GM10266 (cell line): ENCODE data around the gene CCDC90B.

Source experiments
- DNase-seq: peaks from one replicate; pipeline ENCODE4 v3.0.0; 2012; ENCODE audit errors: extremely low spot score
- TF ChIP-seq, protein P1 (sequence below): IDR thresholded peaks from 2 replicates; pipeline ENCODE4 v1.5.1; 2012; ENCODE audit warnings: mild to moderate bottlenecking, low read depth; ENCODE audit not compliant: control insufficient read depth, insufficient read depth; ENCODE audit errors: missing control alignments

CCDC90B gene

DNA sequence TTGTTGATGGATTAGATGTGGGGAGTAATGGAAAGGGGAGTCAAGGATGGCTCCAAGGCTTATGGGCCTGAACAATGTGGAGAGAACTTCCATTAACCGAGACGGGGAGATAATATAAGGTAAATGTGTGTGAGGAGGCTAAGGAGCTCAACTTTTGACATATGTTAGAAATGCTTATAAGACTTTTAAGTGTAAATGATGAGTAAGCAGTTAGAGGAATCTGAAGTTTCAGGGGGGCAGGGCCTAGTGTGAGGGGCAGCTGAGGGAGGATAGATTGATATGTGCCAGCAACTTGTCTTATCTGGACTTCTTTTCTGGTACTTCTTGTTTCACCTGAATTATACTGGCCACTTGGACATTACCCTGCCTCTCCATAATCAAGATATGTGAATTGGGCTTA, 62.7 kb downstream of the CCDC90B start:
- TF ChIP-seq, protein P1, sequence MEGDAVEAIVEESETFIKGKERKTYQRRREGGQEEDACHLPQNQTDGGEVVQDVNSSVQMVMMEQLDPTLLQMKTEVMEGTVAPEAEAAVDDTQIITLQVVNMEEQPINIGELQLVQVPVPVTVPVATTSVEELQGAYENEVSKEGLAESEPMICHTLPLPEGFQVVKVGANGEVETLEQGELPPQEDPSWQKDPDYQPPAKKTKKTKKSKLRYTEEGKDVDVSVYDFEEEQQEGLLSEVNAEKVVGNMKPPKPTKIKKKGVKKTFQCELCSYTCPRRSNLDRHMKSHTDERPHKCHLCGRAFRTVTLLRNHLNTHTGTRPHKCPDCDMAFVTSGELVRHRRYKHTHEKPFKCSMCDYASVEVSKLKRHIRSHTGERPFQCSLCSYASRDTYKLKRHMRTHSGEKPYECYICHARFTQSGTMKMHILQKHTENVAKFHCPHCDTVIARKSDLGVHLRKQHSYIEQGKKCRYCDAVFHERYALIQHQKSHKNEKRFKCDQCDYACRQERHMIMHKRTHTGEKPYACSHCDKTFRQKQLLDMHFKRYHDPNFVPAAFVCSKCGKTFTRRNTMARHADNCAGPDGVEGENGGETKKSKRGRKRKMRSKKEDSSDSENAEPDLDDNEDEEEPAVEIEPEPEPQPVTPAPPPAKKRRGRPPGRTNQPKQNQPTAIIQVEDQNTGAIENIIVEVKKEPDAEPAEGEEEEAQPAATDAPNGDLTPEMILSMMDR, result no peak
- no peak for DNase-seq

DNA sequence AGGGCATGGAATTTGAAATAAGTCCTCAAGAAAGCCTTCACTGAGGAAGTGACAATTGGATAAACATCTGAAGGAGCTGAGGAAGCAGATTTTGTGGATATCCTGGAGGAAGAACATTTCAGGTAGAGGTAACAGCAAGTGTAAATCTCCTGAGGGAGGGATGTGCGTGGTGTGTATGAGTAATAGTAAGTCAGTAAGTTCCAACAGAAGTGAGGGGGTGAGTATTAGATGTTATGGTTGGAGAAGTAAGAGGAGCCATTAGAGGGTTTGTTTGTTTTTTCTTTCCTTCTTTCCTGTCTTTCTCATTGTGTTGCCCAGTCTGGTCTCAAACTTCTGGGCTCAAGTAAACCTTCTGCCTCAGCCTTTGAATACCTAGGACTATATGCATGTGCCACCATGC, 63.7 kb downstream of the CCDC90B start:
- TF ChIP-seq, protein P1, result no peak
- DNase-seq, result no peak

DNA sequence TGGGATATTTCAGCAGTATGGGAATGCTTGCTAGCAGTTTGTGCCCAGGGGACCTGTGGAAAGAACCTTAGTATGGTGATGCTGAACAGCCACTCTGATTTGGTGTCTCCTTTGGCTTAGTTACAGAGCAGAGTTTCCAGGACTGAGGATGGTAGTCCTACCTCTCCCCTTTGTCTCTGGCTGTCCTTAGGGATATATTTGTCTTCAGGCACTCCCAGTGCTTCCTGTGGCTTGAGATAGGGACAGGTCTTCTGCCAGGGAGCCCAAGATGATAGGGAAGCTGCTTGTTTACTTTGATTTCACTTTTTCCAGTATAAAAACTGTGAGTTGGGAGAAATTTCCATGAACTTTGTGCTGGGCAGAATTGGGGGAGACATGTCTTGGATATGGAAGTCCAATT, 64.5 kb downstream of the CCDC90B start:
- DNase-seq, result no peak
- TF ChIP-seq, protein P1, result no peak

DNA sequence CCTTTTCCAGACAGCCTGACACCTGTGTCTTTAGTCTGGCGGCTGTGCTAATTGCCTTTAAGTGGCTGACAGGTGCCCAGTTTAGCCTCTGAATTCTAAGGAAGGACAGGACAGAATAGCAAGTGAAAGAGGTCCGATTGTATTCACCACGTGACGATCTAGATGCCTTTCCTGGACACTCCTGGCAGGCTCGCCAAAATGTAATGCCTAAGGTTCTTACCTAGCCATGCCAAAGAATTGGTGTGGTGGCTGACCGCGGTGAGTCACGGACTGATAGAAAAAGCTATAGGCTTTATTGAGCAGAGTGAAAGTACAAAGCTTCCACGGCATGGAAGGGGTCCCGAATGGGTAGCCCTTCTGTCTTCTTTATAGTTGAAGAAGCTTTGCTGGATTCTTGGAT, 65.9 kb downstream of the CCDC90B start:
- DNase-seq, result no peak
- TF ChIP-seq, protein P1, result no peak

DNA sequence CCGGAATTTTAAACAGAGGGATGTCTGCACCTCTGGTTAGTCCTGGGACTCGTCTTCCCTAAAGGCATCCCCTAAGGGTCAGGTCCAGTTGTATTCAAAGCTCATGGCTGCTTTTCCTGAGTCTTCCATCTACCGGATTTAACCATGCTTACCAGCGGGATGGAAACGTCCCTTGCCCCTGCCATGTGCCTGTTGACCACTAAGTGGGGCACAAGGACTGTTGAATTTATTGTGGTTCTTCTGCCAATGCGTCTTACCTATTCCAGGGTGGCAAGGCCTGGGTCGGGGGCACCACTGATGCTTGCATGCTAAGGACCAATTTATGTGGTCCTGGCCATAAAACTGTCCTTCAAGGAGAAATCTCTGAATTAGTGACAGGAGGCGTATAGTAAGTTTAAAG, 67.1 kb downstream of the CCDC90B start:
- DNase-seq, result no peak
- TF ChIP-seq, protein P1, result peak; percentile 22
